ENCODE measurements around the gene LAMA3.

The LAMA3 gene

GRCh38 chr18:23939896-23940295 is 250.6 kb downstream of the LAMA3 start:
- Mint-ChIP-seq H3K27ac (no peak overlapping the region), H3K9me3 (no peaks in the 10 kb centered on the region), H3K4me1 (ENCODE audit: low read depth) (peaks cover 5% of the 10 kb centered on the region), H3K27me3 (peaks cover 1% of the 10 kb centered on the region), H3K4me3 (no peak overlapping the region), H3K36me3 (ENCODE audit: low read depth) (no peaks in the 10 kb centered on the region)
- intact Hi-C loops (cut with micrococcal nuclease), result no loop called here

- H3K4me1 Mint-ChIP-seq (ENCODE audit: low read depth), result no peaks in the 10 kb centered on the region
- H3K27me3 Mint-ChIP-seq, result no peaks in the 10 kb centered on the region
- no peak overlapping the region for H3K4me3 Mint-ChIP-seq
- no peaks in the 10 kb centered on the region for H3K36me3 Mint-ChIP-seq (ENCODE audit: low read depth)
- H3K27ac Mint-ChIP-seq, result no peak overlapping the region
- intact Hi-C loops (cut with micrococcal nuclease), result no loop called here
- no peaks in the 10 kb centered on the region for H3K9me3 Mint-ChIP-seq
These were observed 252.5 kb downstream of the LAMA3 start for GRCh38 chr18:23941791-23942190.

- no peaks in the 10 kb centered on the region for H3K27me3 Mint-ChIP-seq
- no peak overlapping the region for H3K27ac Mint-ChIP-seq
- H3K36me3 Mint-ChIP-seq (ENCODE audit: low read depth), result no peaks in the 10 kb centered on the region
- intact Hi-C loops (cut with micrococcal nuclease), result no loop called here
- no peaks in the 10 kb centered on the region for H3K9me3 Mint-ChIP-seq
- no peak overlapping the region for H3K4me3 Mint-ChIP-seq
- H3K4me1 Mint-ChIP-seq (ENCODE audit: low read depth), result no peaks in the 10 kb centered on the region
These were observed 253.9 kb downstream of the LAMA3 start for GRCh38 chr18:23943104-23943503.

- intact Hi-C loops (cut with micrococcal nuclease), result no loop called here
- H3K36me3 Mint-ChIP-seq (ENCODE audit: low read depth), result no peaks in the 10 kb centered on the region
- H3K9me3 Mint-ChIP-seq, result no peaks in the 10 kb centered on the region
- H3K4me1 Mint-ChIP-seq (ENCODE audit: low read depth), result no peaks in the 10 kb centered on the region
- H3K4me3 Mint-ChIP-seq, result no peak overlapping the region
- H3K27ac Mint-ChIP-seq, result no peak overlapping the region
- no peaks in the 10 kb centered on the region for H3K27me3 Mint-ChIP-seq
These were observed 254.8 kb downstream of the LAMA3 start for GRCh38 chr18:23943903-23944624.

- Mint-ChIP-seq H3K4me3 (no peak overlapping the region), H3K27me3 (no peaks in the 10 kb centered on the region)
- intact Hi-C loops (cut with micrococcal nuclease), result no loop called here
These were observed 256.3 kb downstream of the LAMA3 start for GRCh38 chr18:23945416-23946079.

GRCh38 chr18:23949863-23950262 is 260.6 kb downstream of the LAMA3 start:
- Mint-ChIP-seq H3K36me3 (ENCODE audit: low read depth) (no peaks in the 10 kb centered on the region), H3K27ac (no peak overlapping the region), H3K9me3 (no peaks in the 10 kb centered on the region), H3K4me1 (ENCODE audit: low read depth) (no peaks in the 10 kb centered on the region), H3K4me3 (no peak overlapping the region), H3K27me3 (no peaks in the 10 kb centered on the region)
- intact Hi-C loops (cut with micrococcal nuclease), result no loop called here

More at GRCh38 chr18:23945416-23946079, 256.3 kb downstream of the LAMA3 start:
- Mint-ChIP-seq H3K4me1 (ENCODE audit: low read depth) (no peaks in the 10 kb centered on the region), H3K27ac (no peak overlapping the region), H3K9me3 (no peaks in the 10 kb centered on the region), H3K36me3 (ENCODE audit: low read depth) (no peaks in the 10 kb centered on the region)

- intact Hi-C loops (cut with micrococcal nuclease), result no loop called here
- Mint-ChIP-seq H3K9me3 (no peaks in the 10 kb centered on the region), H3K4me3 (no peak overlapping the region), H3K4me1 (ENCODE audit: low read depth) (no peaks in the 10 kb centered on the region), H3K27ac (no peak overlapping the region), H3K27me3 (no peaks in the 10 kb centered on the region), H3K36me3 (ENCODE audit: low read depth) (no peaks in the 10 kb centered on the region)
These were observed 261.4 kb downstream of the LAMA3 start for GRCh38 chr18:23950644-23951043.

GRCh38 chr18:23951206-23951605 is 262.0 kb downstream of the LAMA3 start:
- no peaks in the 10 kb centered on the region for H3K27me3 Mint-ChIP-seq
- H3K27ac Mint-ChIP-seq, result no peak overlapping the region
- H3K36me3 Mint-ChIP-seq (ENCODE audit: low read depth), result no peaks in the 10 kb centered on the region
- no peak overlapping the region for H3K4me3 Mint-ChIP-seq
- H3K9me3 Mint-ChIP-seq, result no peaks in the 10 kb centered on the region
- H3K4me1 Mint-ChIP-seq (ENCODE audit: low read depth), result no peaks in the 10 kb centered on the region
- intact Hi-C loops (cut with micrococcal nuclease), result no loop called here

GRCh38 chr18:23953984-23954383 is 264.7 kb downstream of the LAMA3 start:
- no peaks in the 10 kb centered on the region for H3K27me3 Mint-ChIP-seq
- H3K27ac Mint-ChIP-seq, result no peak overlapping the region
- intact Hi-C loops (cut with micrococcal nuclease), result no loop called here
- no peak overlapping the region for H3K4me3 Mint-ChIP-seq
- H3K4me1 Mint-ChIP-seq (ENCODE audit: low read depth), result no peaks in the 10 kb centered on the region
- no peaks in the 10 kb centered on the region for H3K9me3 Mint-ChIP-seq
- H3K36me3 Mint-ChIP-seq (ENCODE audit: low read depth), result no peaks in the 10 kb centered on the region

GRCh38 chr18:23956483-23956882 is 267.2 kb downstream of the LAMA3 start:
- intact Hi-C loops (cut with micrococcal nuclease), result no loop called here
- Mint-ChIP-seq H3K36me3 (ENCODE audit: low read depth) (no peaks in the 10 kb centered on the region), H3K27ac (no peak overlapping the region)

GRCh38 chr18:23958036-23958435 is 268.8 kb downstream of the LAMA3 start:
- H3K4me3 Mint-ChIP-seq, result no peak overlapping the region
- no peaks in the 10 kb centered on the region for H3K27me3 Mint-ChIP-seq
- intact Hi-C loops (cut with micrococcal nuclease), result no loop called here
- H3K4me1 Mint-ChIP-seq (ENCODE audit: low read depth), result no peaks in the 10 kb centered on the region
- H3K27ac Mint-ChIP-seq, result no peak overlapping the region
- no peaks in the 10 kb centered on the region for H3K9me3 Mint-ChIP-seq
- no peaks in the 10 kb centered on the region for H3K36me3 Mint-ChIP-seq (ENCODE audit: low read depth)

More at GRCh38 chr18:23956483-23956882, 267.2 kb downstream of the LAMA3 start:
- H3K9me3 Mint-ChIP-seq, result no peaks in the 10 kb centered on the region
- no peak overlapping the region for H3K4me3 Mint-ChIP-seq
- no peaks in the 10 kb centered on the region for H3K4me1 Mint-ChIP-seq (ENCODE audit: low read depth)
- no peaks in the 10 kb centered on the region for H3K27me3 Mint-ChIP-seq

- intact Hi-C loops (cut with micrococcal nuclease), result no loop called here
- no peak overlapping the region for H3K27ac Mint-ChIP-seq
- no peaks in the 10 kb centered on the region for H3K36me3 Mint-ChIP-seq (ENCODE audit: low read depth)
- no peaks in the 10 kb centered on the region for H3K27me3 Mint-ChIP-seq
- H3K9me3 Mint-ChIP-seq, result no peaks in the 10 kb centered on the region
- H3K4me3 Mint-ChIP-seq, result no peak overlapping the region
- H3K4me1 Mint-ChIP-seq (ENCODE audit: low read depth), result peaks cover 23% of the 10 kb centered on the region
These were observed 274.4 kb downstream of the LAMA3 start for GRCh38 chr18:23963443-23964165.

GRCh38 chr18:23964282-23965238 is 275.3 kb downstream of the LAMA3 start:
- intact Hi-C loops (cut with micrococcal nuclease), result no loop called here
- H3K27me3 Mint-ChIP-seq, result no peaks in the 10 kb centered on the region
- H3K9me3 Mint-ChIP-seq, result no peaks in the 10 kb centered on the region
- H3K4me3 Mint-ChIP-seq, result no peak overlapping the region
- H3K36me3 Mint-ChIP-seq (ENCODE audit: low read depth), result no peaks in the 10 kb centered on the region
- no peak overlapping the region for H3K27ac Mint-ChIP-seq
- peaks cover 23% of the 10 kb centered on the region for H3K4me1 Mint-ChIP-seq (ENCODE audit: low read depth)

Data from dendritic cell treated with granulocyte-macrophage colony-stimulating factor and Interleukin-4, amounts not matched to agents 40 ng/mL and 50 ng/mL, for 4 days (primary cell).